IMR-90 (cell line): Measurements from ENCODE around the gene AREL1. TPM values are rescaled to one million over a fixed set of nuclear protein-coding genes. Genes with fewer than 3 reads are reported as not detected.

Source experiments
- ATAC-seq: fragments of 200-7000 bp; cut with Tn5 transposase; 2 replicates; pipeline ENCODE4 v1.9.1; 2020; ENCODE audit warnings: low read depth, mild to moderate bottlenecking, moderate library complexity
- BruUV-seq: library from RNA; stranded (reverse); fragments of 400-500 nt; replicated peaks from 2 replicates; lab custom pipeline; 2021; lab: Mats Ljungman, UMichigan
- CTCF ChIA-PET: fragments of 300-600 bp; formaldehyde crosslinking; extraction: SDS; loops from one replicate; lab custom pipeline; 2021; ENCODE audit warnings: antibody characterized with exemption; lab: Yijun Ruan, JAX
- POLR2A ChIA-PET: fragments of 300-600 bp; sonication (Branson Sonifier 250); formaldehyde crosslinking; loops from one replicate; lab custom pipeline; 2022; ENCODE audit warnings: antibody characterized with exemption; ENCODE audit not compliant: unreplicated experiment; lab: Charles Lee
- DNase-seq: peaks from one replicate; pipeline ENCODE4 v3.0.0; 2013
- H2AFZ ChIP-seq: replicated peaks from 2 replicates; pipeline ENCODE3; 2013; ENCODE audit warnings: low read length, mild to moderate bottlenecking; ENCODE audit not compliant: poor library complexity
- H2AK5ac ChIP-seq: 2 replicates; pipeline ENCODE4 v1.6.1; 2013; ENCODE audit warnings: low read depth, low read length, inconsistent platforms
- H2AK9ac ChIP-seq: replicated peaks from 2 replicates; pipeline ENCODE3; 2013; ENCODE audit warnings: mild to moderate bottlenecking, low read depth, low read length, moderate library complexity; ENCODE audit not compliant: poor library complexity
- H2BK120ac ChIP-seq: 2 replicates; pipeline ENCODE4 v1.6.1; 2013; ENCODE audit warnings: low read depth, low read length, inconsistent platforms
- H2BK15ac ChIP-seq: 3 replicates; pipeline ENCODE4 v1.6.1; 2013; ENCODE audit warnings: low read depth, low read length, inconsistent platforms
- H2BK20ac ChIP-seq: 2 replicates; pipeline ENCODE4 v1.6.1; 2013; ENCODE audit warnings: low read depth, mild to moderate bottlenecking, inconsistent platforms, low read length, moderate library complexity
- H2BK5ac ChIP-seq: 2 replicates; pipeline ENCODE4 v1.6.1; 2013; ENCODE audit warnings: mild to moderate bottlenecking, low read depth, low read length, inconsistent platforms; ENCODE audit not compliant: poor library complexity, severe bottlenecking
- H3K14ac ChIP-seq: replicated peaks from 2 replicates; pipeline ENCODE4 v1.6.1; 2013; ENCODE audit warnings: low read depth, low read length, inconsistent platforms
- H3K18ac ChIP-seq: 2 replicates; pipeline ENCODE4 v1.6.1; 2013; ENCODE audit warnings: low read depth, low read length, control low read depth
- H3K23ac ChIP-seq: 2 replicates; pipeline ENCODE4 v1.6.1; 2013; ENCODE audit warnings: low read depth, low read length, inconsistent platforms
- H3K27ac ChIP-seq: 2 replicates; pipeline ENCODE4 v1.5.1; 2013; ENCODE audit warnings: mild to moderate bottlenecking, control low read depth, low read length; ENCODE audit not compliant: insufficient read depth
- H3K27me3 ChIP-seq: 2 replicates; pipeline ENCODE4 v1.6.1; 2013; ENCODE audit warnings: low read length; ENCODE audit not compliant: control insufficient read depth, insufficient read depth
- H3K36me3 ChIP-seq: 2 replicates; pipeline ENCODE4 v1.6.1; 2013; ENCODE audit warnings: low read length, mixed read lengths; ENCODE audit not compliant: control insufficient read depth, insufficient read depth
- H3K4ac ChIP-seq: 2 replicates; pipeline ENCODE4 v1.6.1; 2013; ENCODE audit warnings: low read depth, low read length, inconsistent platforms
- H3K4me1 ChIP-seq: 2 replicates; pipeline ENCODE4 v1.6.1; 2013; ENCODE audit warnings: low read length, mixed read lengths; ENCODE audit not compliant: control insufficient read depth, insufficient read depth
- H3K4me2 ChIP-seq: 2 replicates; pipeline ENCODE4 v1.6.1; 2013; ENCODE audit warnings: low read depth, mild to moderate bottlenecking, control low read depth, low read length, moderate library complexity
- H3K4me3 ChIP-seq: 2 replicates; pipeline ENCODE4 v1.5.1; 2013; ENCODE audit warnings: low read depth, mild to moderate bottlenecking, control low read depth, low read length, moderate library complexity; ENCODE audit not compliant: insufficient read depth
- H3K56ac ChIP-seq: 2 replicates; pipeline ENCODE4 v1.6.1; 2013; ENCODE audit warnings: low read length, inconsistent platforms; ENCODE audit not compliant: insufficient read depth; ENCODE audit errors: extremely low read depth
- H3K79me1 ChIP-seq, 2 experiments: 2 replicates each; pipeline ENCODE4 v1.6.1; 2013; ENCODE audit warnings: low read length in 2 of 2, inconsistent platforms in 1 of 2, low read depth in 1 of 2
- H3K9ac ChIP-seq: 2 replicates; pipeline ENCODE4 v1.6.1; 2013; ENCODE audit warnings: low read depth, low read length, control low read depth
- H3K9me1 ChIP-seq: 2 replicates; pipeline ENCODE4 v1.6.1; 2013; ENCODE audit warnings: low read length, inconsistent platforms; ENCODE audit not compliant: insufficient read depth
- H3K9me3 ChIP-seq: 2 replicates; pipeline ENCODE4 v1.6.1; 2013; ENCODE audit warnings: low read length; ENCODE audit not compliant: control insufficient read depth, insufficient read depth
- H4K20me1 ChIP-seq: 2 replicates; pipeline ENCODE4 v1.6.1; 2013; ENCODE audit warnings: low read length, inconsistent platforms; ENCODE audit not compliant: insufficient read depth
- H4K5ac ChIP-seq: 2 replicates; pipeline ENCODE4 v1.6.1; 2013; ENCODE audit warnings: mild to moderate bottlenecking, low read depth, low read length, control low read depth
- H4K8ac ChIP-seq, 2 experiments: 2 replicates each; pipeline ENCODE4 v1.6.1; 2013; ENCODE audit warnings: low read depth in 2 of 2, low read length in 2 of 2, control low read depth in 1 of 2, inconsistent platforms in 1 of 2
- H4K91ac ChIP-seq: 2 replicates; pipeline ENCODE4 v1.6.1; 2013; ENCODE audit warnings: low read depth, low read length, inconsistent platforms; ENCODE audit not compliant: insufficient read depth
- CEBPB ChIP-seq: IDR thresholded peaks from 2 replicates; pipeline ENCODE4 v1.6.1; 2012; ENCODE audit warnings: low read depth, low read length, improper control_type of control experiment
- ELK1 ChIP-seq: fragments of 150-350 bp; IDR thresholded peaks from 2 replicates; pipeline ENCODE4 v1.6.1; 2016; ENCODE audit warnings: low read depth, mild to moderate bottlenecking, low read length, moderate library complexity, borderline replicate concordance
- MXI1 ChIP-seq: IDR thresholded peaks from 2 replicates; pipeline ENCODE4 v1.6.1; 2012; ENCODE audit warnings: low read depth, mild to moderate bottlenecking, low read length, moderate library complexity, borderline replicate concordance
- POLR2A ChIP-seq: IDR thresholded peaks from 2 replicates; pipeline ENCODE4 v1.6.1; 2012; ENCODE audit warnings: mild to moderate bottlenecking, low read depth, low read length
- RAD21 ChIP-seq: IDR thresholded peaks from 2 replicates; pipeline ENCODE4 v1.6.1; 2012; ENCODE audit warnings: low read length, improper control_type of control experiment
- SMC3 ChIP-seq: fragments of 150-350 bp; IDR thresholded peaks from 2 replicates; pipeline ENCODE4 v1.6.1; 2016; ENCODE audit warnings: low read depth, mild to moderate bottlenecking, antibody characterized with exemption, low read length, moderate library complexity
- WGBS, 2 experiments: methylation state at CpG; one replicate each; pipeline versions ENCODE4 v1.1.5 to v1.1.7; 2013; ENCODE audit warnings: missing lambda C conversion rate in 2 of 2; ENCODE audit not compliant: insufficient read length in 1 of 2; ENCODE audit errors: extremely low coverage in 2 of 2; 5-methylcytosine and 5-hydroxymethylcytosine counted together
- dilution Hi-C: fragments of 300-500 bp; cut with HindIII; formaldehyde crosslinking; loops from one replicate; pipeline ENCODE4 v1.14.3; 2018; ENCODE audit warnings: low sequenced_read_pairs; ENCODE audit not compliant: unreplicated experiment
- in situ Hi-C: fragments of 300-500 bp; cut with MboI; formaldehyde crosslinking; loops from 3 replicates; pipeline ENCODE4 v1.14.3; 2019; ENCODE audit warnings: low sequenced_read_pairs, inconsistent platforms, mixed read lengths
- intact Hi-C: fragments of 100-400 bp; cut with micrococcal nuclease; formaldehyde crosslinking; loops from 2 replicates; pipeline ENCODE4 v1.10.0; 2022
- polyA plus RNA-seq, 3 experiments: library from polyadenylated mRNA; depleted of rRNA; stranded (reverse); fragments of >200 nt; gene quantifications; 2 replicates each; pipeline ENCODE4 v1.2.3, GENCODE V29; 2012; ENCODE audit warnings: low replicate concordance in 1 of 3
- total RNA-seq: library from RNA; depleted of rRNA; stranded (reverse); fragments of >200 nt; gene quantifications from 2 replicates; pipeline ENCODE4 v1.2.3, GENCODE V29; 2012
- TF ChIP-seq, protein P1 (sequence below): fragments of 150-350 bp; IDR thresholded peaks from 2 replicates; pipeline ENCODE4 v1.6.1; 2017; ENCODE audit warnings: mild to moderate bottlenecking, antibody characterized with exemption, low read length, low read depth

Gene AREL1
- total and polyA plus RNA-seq, 2 of the 4 experiments (the other 2 are of a cell fraction): 30.0 to 39.3 TPM

DNA sequence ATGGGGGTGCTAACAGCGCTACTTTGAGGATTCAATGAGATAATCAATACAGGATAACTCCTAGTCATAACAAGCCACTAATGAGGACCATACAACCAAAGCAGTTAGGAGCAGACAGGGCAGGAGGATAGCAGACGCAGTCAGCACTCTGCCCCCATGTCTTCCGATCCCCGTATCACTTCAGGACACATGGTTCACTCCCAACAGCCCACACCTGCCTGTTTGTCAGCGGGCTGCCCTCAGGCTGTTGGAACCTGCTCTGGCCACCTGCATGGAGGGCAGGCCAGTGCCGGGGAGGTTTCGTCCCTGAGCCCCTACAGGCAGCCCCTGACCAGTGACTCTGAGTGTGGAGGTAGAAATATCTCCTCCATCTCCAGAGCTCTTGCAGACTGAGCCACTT is 63.7 kb downstream of the AREL1 start:
- POLR2A ChIA-PET: no interaction called here
- peak overlapping the region; percentile 5 for H2AK9ac ChIP-seq
- in situ Hi-C loops: no loop called here

More for the DNA sequence above, 63.7 kb downstream of the AREL1 start:
- H4K20me1 ChIP-seq: no peaks in the 10 kb centered on the region
- no peak overlapping the region for H3K23ac ChIP-seq
- no peaks in the 10 kb centered on the region for H3K36me3 ChIP-seq
- peak overlapping the region; percentile 82; the same call in 1 of the 2 replicates for H3K14ac ChIP-seq
- dilution Hi-C loops: no loop called here
- peaks cover 37% of the 10 kb centered on the region for H3K4me1 ChIP-seq
- peak overlapping the region; percentile 40; the same call in 1 of the 2 replicates for H4K91ac ChIP-seq
- H2BK5ac ChIP-seq: no peak overlapping the region
- H4K5ac ChIP-seq: no peak overlapping the region
- CTCF ChIA-PET: interaction anchor here (1.4 kb wide), 1 partner anchor 37 kb away, joined by 3 read pairs; the partner anchor contains the start of gene LTBP2
- no peaks in the 10 kb centered on the region for H3K27me3 ChIP-seq
- H3K18ac ChIP-seq: no peak overlapping the region
- H2BK120ac ChIP-seq: peak overlapping the region; percentile 40; the same call in 1 of the 2 replicates
- H2AFZ ChIP-seq: no peak overlapping the region
- no peak overlapping the region for H3K56ac ChIP-seq
- H3K9me1 ChIP-seq: peaks cover 47% of the 10 kb centered on the region
- no peaks in the 10 kb centered on the region for H3K9me3 ChIP-seq
- H2BK15ac ChIP-seq: no peak overlapping the region
- DNase-seq (no peak), ATAC-seq (no peak)
- H3K4me3 ChIP-seq: no peak overlapping the region
- BruUV-seq: no TSS peak
- no peak for TF ChIP-seq POLR2A
- TF ChIP-seq RAD21: no peak
- no peak for TF ChIP-seq SMC3
- TF ChIP-seq, protein P1, sequence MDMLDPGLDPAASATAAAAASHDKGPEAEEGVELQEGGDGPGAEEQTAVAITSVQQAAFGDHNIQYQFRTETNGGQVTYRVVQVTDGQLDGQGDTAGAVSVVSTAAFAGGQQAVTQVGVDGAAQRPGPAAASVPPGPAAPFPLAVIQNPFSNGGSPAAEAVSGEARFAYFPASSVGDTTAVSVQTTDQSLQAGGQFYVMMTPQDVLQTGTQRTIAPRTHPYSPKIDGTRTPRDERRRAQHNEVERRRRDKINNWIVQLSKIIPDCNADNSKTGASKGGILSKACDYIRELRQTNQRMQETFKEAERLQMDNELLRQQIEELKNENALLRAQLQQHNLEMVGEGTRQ: no peak
- TF ChIP-seq ELK1: no peak
- no peak for TF ChIP-seq CEBPB
- no peak for TF ChIP-seq MXI1
- no peak overlapping the region for H3K9ac ChIP-seq
- H3K4me2 ChIP-seq: no peak overlapping the region
- H4K8ac ChIP-seq: peak overlapping the region in 1 of 2 experiments; percentile 57; a peak in 1 of 4 replicates
- H3K4ac ChIP-seq: peak overlapping the region; percentile 78
- peak overlapping the region; percentile 53; the same call in 1 of the 2 replicates for H2AK5ac ChIP-seq
- H2BK20ac ChIP-seq: peak overlapping the region; percentile 41
- 83% methylated on average over 1 of the region's 7 CpGs; no CpG with 5 or more reads in 1 of the 2 experiments for WGBS, 2 experiments
- H3K27ac ChIP-seq: no peak overlapping the region
- intact Hi-C loops: no loop called here
- peaks cover 6 to 21% of the 10 kb centered on the region in 2 experiments; a peak in 3 of 4 replicates for H3K79me1 ChIP-seq
